HEK293 (cell line): Measurements from ENCODE around the gene FGFRL1.

ENCODE experiments used
- CTCF ChIA-PET: fragments of 350-600 bp; formaldehyde crosslinking; extraction: SDS; loops from one replicate; lab custom pipeline; 2021; ENCODE audit warnings: antibody characterized with exemption; lab: Yijun Ruan, JAX
- POLR2A ChIA-PET: fragments of 300-600 bp; formaldehyde crosslinking; extraction: SDS; loops from one replicate; lab custom pipeline; 2020; ENCODE audit warnings: antibody characterized with exemption, inconsistent platforms; lab: Yijun Ruan, JAX
- H3K27ac ChIP-seq: fragments of 200-500 bp; sonication (Bioruptor generic); 2 replicates; pipeline ENCODE4 v1.5.1; 2014; ENCODE audit warnings: low read depth, low read length, control low read depth, inconsistent platforms; ENCODE audit errors: extremely low read depth
- H3K36me3 ChIP-seq, 2 experiments: fragments of 200-500 bp in 1 of 2; sonication (Bioruptor generic) in 1 of 2; 1 replicate in 1 of 2; 2 replicates in 1 of 2; pipeline ENCODE4 v1.5.1; 2014 to 2017; ENCODE audit warnings: inconsistent platforms in 2 of 2, low read length in 2 of 2; ENCODE audit not compliant: control insufficient read depth in 2 of 2, insufficient read depth in 1 of 2
- H3K4me1 ChIP-seq: fragments of 200-500 bp; sonication (Bioruptor generic); 2 replicates; pipeline ENCODE4 v1.5.1; 2014; ENCODE audit warnings: mild to moderate bottlenecking, low read length, inconsistent platforms; ENCODE audit not compliant: control insufficient read depth, insufficient read depth
- H3K4me3 ChIP-seq: 2 replicates; pipeline ENCODE4 v1.5.1; 2011; ENCODE audit warnings: low read depth, mild to moderate bottlenecking, control low read depth, low read length, moderate library complexity
- H3K9me3 ChIP-seq: fragments of 200-500 bp; sonication (Bioruptor generic); 2 replicates; pipeline ENCODE4 v1.5.1; 2014; ENCODE audit warnings: low read depth, low read length, inconsistent platforms; ENCODE audit not compliant: control insufficient read depth, insufficient read depth
- GLIS2 ChIP-seq: fragments of 450-650 bp; formaldehyde crosslinking; IDR thresholded peaks from 2 replicates; pipeline ENCODE4 v1.5.1; 2016; ENCODE audit warnings: missing biosample characterization, missing genetic modification characterization
- MEIS1 ChIP-seq: sonication (generic); formaldehyde crosslinking; IDR thresholded peaks from 2 replicates; pipeline ENCODE4 v1.8.1; 2022; ENCODE audit warnings: missing genetic modification reagents, mild to moderate bottlenecking, borderline replicate concordance
- PRDM1 ChIP-seq: fragments of 450-650 bp; formaldehyde crosslinking; IDR thresholded peaks from 2 replicates; pipeline ENCODE4; 2016; ENCODE audit warnings: missing biosample characterization, missing genetic modification characterization
- ZBTB21 ChIP-seq: fragments of 450-650 bp; formaldehyde crosslinking; IDR thresholded peaks from 2 replicates; pipeline ENCODE4 v1.5.1; 2017; ENCODE audit warnings: missing biosample characterization, missing genetic modification characterization
- ZFP69B ChIP-seq: fragments of 450-650 bp; formaldehyde crosslinking; IDR thresholded peaks from 2 replicates; pipeline ENCODE4 v1.5.1; 2016; ENCODE audit warnings: missing biosample characterization, missing genetic modification characterization
- ZNF146 ChIP-seq: fragments of 450-650 bp; formaldehyde crosslinking; IDR thresholded peaks from 2 replicates; pipeline ENCODE4 v1.5.1; 2016; ENCODE audit warnings: missing biosample characterization, missing genetic modification characterization
- ZNF19 ChIP-seq: fragments of 450-650 bp; formaldehyde crosslinking; IDR thresholded peaks from 2 replicates; pipeline ENCODE4; 2016; ENCODE audit warnings: missing biosample characterization, missing genetic modification characterization, low read depth
- ZNF24 ChIP-seq: fragments of 450-650 bp; formaldehyde crosslinking; IDR thresholded peaks from 2 replicates; pipeline ENCODE4 v1.5.1; 2016; ENCODE audit warnings: missing biosample characterization, missing genetic modification characterization
- ZNF335 ChIP-seq: fragments of 450-650 bp; formaldehyde crosslinking; conservative IDR thresholded peaks from 2 replicates; pipeline ENCODE4 v1.5.1; 2016; ENCODE audit warnings: missing biosample characterization, missing genetic modification characterization
- ZNF596 ChIP-seq: fragments of 450-650 bp; IDR thresholded peaks from 2 replicates; pipeline ENCODE4 v1.5.0; 2018; ENCODE audit warnings: missing biosample characterization, mild to moderate bottlenecking, missing genetic modification characterization, moderate library complexity
- ZNF658 ChIP-seq: fragments of 450-650 bp; formaldehyde crosslinking; IDR thresholded peaks from 2 replicates; pipeline ENCODE4; 2016; ENCODE audit warnings: missing biosample characterization, missing genetic modification characterization
- ZSCAN23 ChIP-seq: fragments of 450-650 bp; formaldehyde crosslinking; IDR thresholded peaks from 2 replicates; pipeline ENCODE4 v1.5.1; 2016; ENCODE audit warnings: missing biosample characterization, missing genetic modification characterization
- TF ChIP-seq, protein P1 (sequence below): fragments of 450-650 bp; formaldehyde crosslinking; IDR thresholded peaks from 2 replicates; pipeline ENCODE4 v1.5.1; 2016; ENCODE audit warnings: missing biosample characterization, missing genetic modification characterization
- TF ChIP-seq, protein P2 (sequence below): fragments of 450-650 bp; formaldehyde crosslinking; IDR thresholded peaks from 2 replicates; pipeline ENCODE4 v1.5.1; 2016; ENCODE audit warnings: missing biosample characterization, missing genetic modification characterization
- TF ChIP-seq, protein P3 (sequence below): fragments of 450-650 bp; formaldehyde crosslinking; IDR thresholded peaks from 2 replicates; pipeline ENCODE4 v1.5.1; 2016; ENCODE audit warnings: missing biosample characterization, missing genetic modification characterization
- TF ChIP-seq, protein P4 (sequence below): fragments of 450-650 bp; formaldehyde crosslinking; IDR thresholded peaks from 2 replicates; pipeline ENCODE4 v1.5.1; 2016; ENCODE audit warnings: missing biosample characterization, missing genetic modification characterization
- TF ChIP-seq, protein P5 (sequence below): fragments of 450-650 bp; formaldehyde crosslinking; conservative IDR thresholded peaks from 2 replicates; pipeline ENCODE4 v1.5.1; 2016; ENCODE audit warnings: low read depth, missing biosample characterization, missing genetic modification characterization
- TF ChIP-seq, protein P6 (sequence below): fragments of 450-650 bp; formaldehyde crosslinking; IDR thresholded peaks from 2 replicates; pipeline ENCODE4 v1.5.0; 2017; ENCODE audit warnings: missing biosample characterization, missing genetic modification characterization, borderline replicate concordance

Gene FGFRL1

DNA sequence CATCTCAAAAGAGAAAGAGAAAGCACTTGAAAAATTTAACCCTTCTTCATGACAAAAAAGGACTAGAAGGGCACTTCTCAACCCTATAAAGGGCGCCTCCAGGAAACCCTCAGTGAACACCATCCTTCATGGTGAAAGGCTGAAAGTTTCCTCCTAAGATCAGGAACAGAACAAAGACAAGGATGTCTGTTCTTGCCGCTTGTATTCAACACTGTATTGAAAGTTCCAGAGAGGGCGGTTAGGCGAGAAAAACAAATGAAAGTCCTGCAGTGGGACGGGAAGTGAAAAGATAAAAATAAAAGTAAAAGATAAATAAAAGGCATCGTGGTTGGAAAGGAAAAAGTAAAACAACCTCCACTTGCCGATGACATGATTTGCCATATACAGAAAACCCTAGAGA is 51.0 kb downstream of the FGFRL1 start:
- no peaks in the 10 kb centered on the region for H3K36me3 ChIP-seq
- POLR2A ChIA-PET = no interaction called here
- TF ChIP-seq ZNF658 (no peak), ZSCAN23 (tag by site-specific recombination) (no peak), PRDM1 (tag by site-specific recombination) (peak; percentile 64)
- TF ChIP-seq, protein P1, sequence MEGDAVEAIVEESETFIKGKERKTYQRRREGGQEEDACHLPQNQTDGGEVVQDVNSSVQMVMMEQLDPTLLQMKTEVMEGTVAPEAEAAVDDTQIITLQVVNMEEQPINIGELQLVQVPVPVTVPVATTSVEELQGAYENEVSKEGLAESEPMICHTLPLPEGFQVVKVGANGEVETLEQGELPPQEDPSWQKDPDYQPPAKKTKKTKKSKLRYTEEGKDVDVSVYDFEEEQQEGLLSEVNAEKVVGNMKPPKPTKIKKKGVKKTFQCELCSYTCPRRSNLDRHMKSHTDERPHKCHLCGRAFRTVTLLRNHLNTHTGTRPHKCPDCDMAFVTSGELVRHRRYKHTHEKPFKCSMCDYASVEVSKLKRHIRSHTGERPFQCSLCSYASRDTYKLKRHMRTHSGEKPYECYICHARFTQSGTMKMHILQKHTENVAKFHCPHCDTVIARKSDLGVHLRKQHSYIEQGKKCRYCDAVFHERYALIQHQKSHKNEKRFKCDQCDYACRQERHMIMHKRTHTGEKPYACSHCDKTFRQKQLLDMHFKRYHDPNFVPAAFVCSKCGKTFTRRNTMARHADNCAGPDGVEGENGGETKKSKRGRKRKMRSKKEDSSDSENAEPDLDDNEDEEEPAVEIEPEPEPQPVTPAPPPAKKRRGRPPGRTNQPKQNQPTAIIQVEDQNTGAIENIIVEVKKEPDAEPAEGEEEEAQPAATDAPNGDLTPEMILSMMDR (tag by site-specific recombination) = no peak
- TF ChIP-seq, all 188 proteins: peak for 1
- Histone ChIP-seq H3K4me3 (no peak overlapping the region), H3K4me1 (no peaks in the 10 kb centered on the region), H3K9me3 (no peaks in the 10 kb centered on the region), H3K27ac (no peak overlapping the region)
- CTCF ChIA-PET = no interaction called here

DNA sequence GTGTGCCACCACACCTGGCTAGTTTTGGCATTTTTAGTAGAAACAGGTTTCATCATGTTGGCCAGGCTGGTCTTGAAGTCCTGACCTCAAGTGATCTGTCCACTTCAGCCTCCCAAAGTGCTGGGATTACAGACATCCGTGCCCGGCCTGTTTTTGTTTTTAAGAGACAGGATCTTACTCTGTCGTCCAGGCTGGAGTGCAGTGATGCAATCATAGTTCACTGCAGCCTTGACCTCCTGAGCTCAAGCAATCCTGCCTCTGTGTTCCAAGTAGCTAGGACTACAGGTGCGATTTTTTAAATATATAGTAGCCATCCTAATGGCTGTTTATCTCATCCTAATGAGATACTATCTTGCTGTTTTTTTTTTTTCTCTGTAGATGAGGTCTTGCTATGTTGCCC is 54.3 kb downstream of the FGFRL1 start:
- no peak for TF ChIP-seq ZNF335
- TF ChIP-seq ZBTB21 = no peak
- TF ChIP-seq ZNF146 = no peak
- no peak for TF ChIP-seq ZNF24 (tag by site-specific recombination)
- TF ChIP-seq ZNF596 (tag by site-specific recombination) = no peak
- TF ChIP-seq, protein P2, sequence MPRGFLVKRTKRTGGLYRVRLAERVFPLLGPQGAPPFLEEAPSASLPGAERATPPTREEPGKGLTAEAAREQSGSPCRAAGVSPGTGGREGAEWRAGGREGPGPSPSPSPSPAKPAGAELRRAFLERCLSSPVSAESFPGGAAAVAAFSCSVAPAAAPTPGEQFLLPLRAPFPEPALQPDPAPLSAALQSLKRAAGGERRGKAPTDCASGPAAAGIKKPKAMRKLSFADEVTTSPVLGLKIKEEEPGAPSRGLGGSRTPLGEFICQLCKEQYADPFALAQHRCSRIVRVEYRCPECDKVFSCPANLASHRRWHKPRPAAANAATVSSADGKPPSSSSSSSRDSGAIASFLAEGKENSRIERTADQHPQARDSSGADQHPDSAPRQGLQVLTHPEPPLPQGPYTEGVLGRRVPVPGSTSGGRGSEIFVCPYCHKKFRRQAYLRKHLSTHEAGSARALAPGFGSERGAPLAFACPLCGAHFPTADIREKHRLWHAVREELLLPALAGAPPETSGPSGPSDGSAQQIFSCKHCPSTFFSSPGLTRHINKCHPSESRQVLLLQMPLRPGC = no peak
- TF ChIP-seq, protein P3, sequence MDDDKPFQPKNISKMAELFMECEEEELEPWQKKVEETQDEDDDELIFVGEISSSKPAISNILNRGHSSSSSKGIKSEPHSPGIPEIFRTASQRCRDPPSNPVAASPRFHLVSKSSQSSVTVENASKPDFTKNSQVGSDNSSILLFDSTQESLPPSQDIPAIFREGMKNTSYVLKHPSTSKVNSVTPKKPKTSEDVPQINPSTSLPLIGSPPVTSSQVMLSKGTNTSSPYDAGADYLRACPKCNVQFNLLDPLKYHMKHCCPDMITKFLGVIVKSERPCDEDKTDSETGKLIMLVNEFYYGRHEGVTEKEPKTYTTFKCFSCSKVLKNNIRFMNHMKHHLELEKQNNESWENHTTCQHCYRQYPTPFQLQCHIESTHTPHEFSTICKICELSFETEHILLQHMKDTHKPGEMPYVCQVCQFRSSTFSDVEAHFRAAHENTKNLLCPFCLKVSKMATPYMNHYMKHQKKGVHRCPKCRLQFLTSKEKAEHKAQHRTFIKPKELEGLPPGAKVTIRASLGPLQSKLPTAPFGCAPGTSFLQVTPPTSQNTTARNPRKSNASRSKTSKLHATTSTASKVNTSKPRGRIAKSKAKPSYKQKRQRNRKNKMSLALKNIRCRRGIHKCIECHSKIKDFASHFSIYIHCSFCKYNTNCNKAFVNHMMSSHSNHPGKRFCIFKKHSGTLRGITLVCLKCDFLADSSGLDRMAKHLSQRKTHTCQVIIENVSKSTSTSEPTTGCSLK (tag by site-specific recombination) = no peak
- TF ChIP-seq, protein P4, sequence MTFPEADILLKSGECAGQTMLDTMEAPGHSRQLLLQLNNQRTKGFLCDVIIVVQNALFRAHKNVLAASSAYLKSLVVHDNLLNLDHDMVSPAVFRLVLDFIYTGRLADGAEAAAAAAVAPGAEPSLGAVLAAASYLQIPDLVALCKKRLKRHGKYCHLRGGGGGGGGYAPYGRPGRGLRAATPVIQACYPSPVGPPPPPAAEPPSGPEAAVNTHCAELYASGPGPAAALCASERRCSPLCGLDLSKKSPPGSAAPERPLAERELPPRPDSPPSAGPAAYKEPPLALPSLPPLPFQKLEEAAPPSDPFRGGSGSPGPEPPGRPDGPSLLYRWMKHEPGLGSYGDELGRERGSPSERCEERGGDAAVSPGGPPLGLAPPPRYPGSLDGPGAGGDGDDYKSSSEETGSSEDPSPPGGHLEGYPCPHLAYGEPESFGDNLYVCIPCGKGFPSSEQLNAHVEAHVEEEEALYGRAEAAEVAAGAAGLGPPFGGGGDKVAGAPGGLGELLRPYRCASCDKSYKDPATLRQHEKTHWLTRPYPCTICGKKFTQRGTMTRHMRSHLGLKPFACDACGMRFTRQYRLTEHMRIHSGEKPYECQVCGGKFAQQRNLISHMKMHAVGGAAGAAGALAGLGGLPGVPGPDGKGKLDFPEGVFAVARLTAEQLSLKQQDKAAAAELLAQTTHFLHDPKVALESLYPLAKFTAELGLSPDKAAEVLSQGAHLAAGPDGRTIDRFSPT (tag by site-specific recombination) = no peak
- no peak for TF ChIP-seq MEIS1 (CRISPR knock-in tag)
- TF ChIP-seq ZFP69B (tag by site-specific recombination) = no peak
- TF ChIP-seq ZNF19 (tag by site-specific recombination) = no peak
- TF ChIP-seq, protein P5, sequence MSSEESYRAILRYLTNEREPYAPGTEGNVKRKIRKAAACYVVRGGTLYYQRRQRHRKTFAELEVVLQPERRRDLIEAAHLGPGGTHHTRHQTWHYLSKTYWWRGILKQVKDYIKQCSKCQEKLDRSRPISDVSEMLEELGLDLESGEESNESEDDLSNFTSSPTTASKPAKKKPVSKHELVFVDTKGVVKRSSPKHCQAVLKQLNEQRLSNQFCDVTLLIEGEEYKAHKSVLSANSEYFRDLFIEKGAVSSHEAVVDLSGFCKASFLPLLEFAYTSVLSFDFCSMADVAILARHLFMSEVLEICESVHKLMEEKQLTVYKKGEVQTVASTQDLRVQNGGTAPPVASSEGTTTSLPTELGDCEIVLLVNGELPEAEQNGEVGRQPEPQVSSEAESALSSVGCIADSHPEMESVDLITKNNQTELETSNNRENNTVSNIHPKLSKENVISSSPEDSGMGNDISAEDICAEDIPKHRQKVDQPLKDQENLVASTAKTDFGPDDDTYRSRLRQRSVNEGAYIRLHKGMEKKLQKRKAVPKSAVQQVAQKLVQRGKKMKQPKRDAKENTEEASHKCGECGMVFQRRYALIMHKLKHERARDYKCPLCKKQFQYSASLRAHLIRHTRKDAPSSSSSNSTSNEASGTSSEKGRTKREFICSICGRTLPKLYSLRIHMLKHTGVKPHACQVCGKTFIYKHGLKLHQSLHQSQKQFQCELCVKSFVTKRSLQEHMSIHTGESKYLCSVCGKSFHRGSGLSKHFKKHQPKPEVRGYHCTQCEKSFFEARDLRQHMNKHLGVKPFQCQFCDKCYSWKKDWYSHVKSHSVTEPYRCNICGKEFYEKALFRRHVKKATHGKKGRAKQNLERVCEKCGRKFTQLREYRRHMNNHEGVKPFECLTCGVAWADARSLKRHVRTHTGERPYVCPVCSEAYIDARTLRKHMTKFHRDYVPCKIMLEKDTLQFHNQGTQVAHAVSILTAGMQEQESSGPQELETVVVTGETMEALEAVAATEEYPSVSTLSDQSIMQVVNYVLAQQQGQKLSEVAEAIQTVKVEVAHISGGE (tag by site-specific recombination) = no peak
- TF ChIP-seq, protein P6, sequence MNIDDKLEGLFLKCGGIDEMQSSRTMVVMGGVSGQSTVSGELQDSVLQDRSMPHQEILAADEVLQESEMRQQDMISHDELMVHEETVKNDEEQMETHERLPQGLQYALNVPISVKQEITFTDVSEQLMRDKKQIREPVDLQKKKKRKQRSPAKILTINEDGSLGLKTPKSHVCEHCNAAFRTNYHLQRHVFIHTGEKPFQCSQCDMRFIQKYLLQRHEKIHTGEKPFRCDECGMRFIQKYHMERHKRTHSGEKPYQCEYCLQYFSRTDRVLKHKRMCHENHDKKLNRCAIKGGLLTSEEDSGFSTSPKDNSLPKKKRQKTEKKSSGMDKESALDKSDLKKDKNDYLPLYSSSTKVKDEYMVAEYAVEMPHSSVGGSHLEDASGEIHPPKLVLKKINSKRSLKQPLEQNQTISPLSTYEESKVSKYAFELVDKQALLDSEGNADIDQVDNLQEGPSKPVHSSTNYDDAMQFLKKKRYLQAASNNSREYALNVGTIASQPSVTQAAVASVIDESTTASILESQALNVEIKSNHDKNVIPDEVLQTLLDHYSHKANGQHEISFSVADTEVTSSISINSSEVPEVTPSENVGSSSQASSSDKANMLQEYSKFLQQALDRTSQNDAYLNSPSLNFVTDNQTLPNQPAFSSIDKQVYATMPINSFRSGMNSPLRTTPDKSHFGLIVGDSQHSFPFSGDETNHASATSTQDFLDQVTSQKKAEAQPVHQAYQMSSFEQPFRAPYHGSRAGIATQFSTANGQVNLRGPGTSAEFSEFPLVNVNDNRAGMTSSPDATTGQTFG (tag by site-specific recombination) = no peak
- no peak for TF ChIP-seq GLIS2 (tag by site-specific recombination)
- Histone ChIP-seq H3K9me3 (no peaks in the 10 kb centered on the region), H3K4me3 (no peak overlapping the region), H3K36me3 (no peaks in the 10 kb centered on the region), H3K4me1 (no peaks in the 10 kb centered on the region), H3K27ac (no peak overlapping the region)
- POLR2A ChIA-PET = no interaction called here
- CTCF ChIA-PET = no interaction called here
